A549 treated with Hydrocortisone at 1 μM for 4 hours (cell line): ENCODE measurements around the gene FAM180B. TPM values are rescaled to one million over a fixed set of nuclear protein-coding genes. Genes with fewer than 3 reads are reported as not detected.

ENCODE experiments used
- total RNA-seq: library from RNA; stranded (reverse); fragments of 200-300 nt; extraction: Qiagen RNA extraction; gene quantifications from 5 replicates; pipeline ENCODE4 v1.2.3, GENCODE V29; 2022

Gene FAM180B
- total RNA-seq, result not detected in 5 replicates

DNA sequence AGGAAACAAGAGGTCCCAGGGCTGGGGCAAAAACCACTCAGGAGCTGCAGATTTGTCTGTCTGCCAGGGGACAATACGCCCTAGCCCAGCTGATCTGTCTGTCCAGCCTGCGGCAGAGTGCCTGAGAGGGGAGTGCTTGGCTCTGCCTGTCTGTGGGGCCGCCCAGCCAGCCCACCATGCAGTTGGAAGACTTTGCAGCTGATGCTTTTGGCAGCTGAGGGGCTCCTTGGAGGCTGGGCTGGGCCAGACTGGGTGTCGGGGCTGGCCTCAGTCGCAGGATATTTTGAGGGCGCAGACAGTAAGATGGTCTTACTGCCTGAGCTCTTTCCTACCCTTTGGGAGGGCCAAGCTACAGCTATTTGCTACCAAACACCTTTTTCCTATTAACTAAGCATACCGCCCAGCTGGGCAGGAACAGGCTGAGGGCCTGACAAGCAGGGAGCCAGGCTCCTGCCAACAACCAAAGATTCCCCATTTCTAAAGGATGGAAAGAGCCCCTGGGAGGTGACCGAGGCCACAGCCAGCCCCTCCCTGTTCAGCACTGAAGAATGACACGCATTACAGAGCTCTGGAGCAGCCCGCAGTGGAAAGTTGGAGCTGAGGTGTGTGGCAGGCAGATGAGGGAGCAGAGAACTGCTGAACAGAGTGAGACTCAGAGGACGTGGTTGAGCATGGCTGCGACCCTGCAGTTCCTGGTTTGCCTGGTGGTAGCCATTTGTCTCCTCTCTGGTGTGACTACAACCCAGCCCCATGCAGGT is at the start of gene FAM180B:
FAM180B (plus strand) TSS at position 581 of the 758 bp plus-strand sequence; CDS start at position 672, 91 bp downstream.

DNA sequence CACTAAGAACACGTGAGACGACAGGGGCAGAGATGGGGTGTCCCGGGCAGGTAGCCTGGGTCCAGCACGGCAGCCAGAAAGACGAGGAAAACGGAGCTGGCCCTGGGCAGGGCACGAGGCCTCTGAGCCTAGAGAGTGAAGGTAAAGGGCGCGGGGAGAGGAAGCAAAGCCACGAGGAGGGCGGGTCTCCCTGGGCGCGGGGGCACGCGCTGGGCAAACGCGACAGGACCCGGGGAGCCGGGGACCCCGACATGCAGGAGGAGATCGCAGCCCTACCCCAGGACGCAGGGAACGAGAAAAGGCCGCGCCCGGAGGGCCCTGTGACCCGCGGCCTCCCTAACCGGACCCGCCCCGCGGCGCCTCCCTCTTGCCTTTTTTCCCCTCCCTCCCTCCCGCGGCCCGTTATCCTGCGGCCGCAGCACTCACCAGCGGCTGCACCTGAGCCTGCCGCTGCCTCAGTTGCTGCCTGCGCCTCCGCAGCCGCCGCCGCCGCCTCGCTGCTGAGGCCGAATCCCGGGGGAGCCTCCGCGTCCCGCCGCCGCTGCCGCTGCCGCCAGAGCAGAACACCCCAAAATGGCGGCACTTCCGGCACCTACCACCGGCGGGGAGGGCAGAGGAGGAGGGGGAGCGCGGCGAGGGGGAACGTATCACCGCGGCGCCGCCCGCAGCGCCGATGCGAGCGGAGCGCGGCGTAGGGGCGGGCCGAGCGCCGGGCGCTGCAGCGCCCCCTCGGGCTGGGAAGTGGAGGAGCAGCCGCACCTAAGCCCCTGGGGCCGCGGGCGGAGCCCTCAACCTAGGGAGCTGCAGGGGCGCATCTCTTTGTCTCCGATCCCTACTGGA is 33.7 kb upstream of the FAM180B start, which contains the start of gene CELF1:
CELF1 (minus strand) TSS at position 567 of the 840 bp plus-strand sequence. CDS start 53,609 bp downstream, outside the sequence.

GRCh38 chr11:47565340-47566148 is 20.9 kb upstream of the FAM180B start, which contains the start of gene PTPMT1:
Gene PTPMT1, plus strand, starts transcription at chr11:47565599. Its CDS starts 24 bp downstream, at chr11:47565623.

GRCh38 chr11:47578524-47579494 is 7.7 kb upstream of the FAM180B start, which contains the start of the genes KBTBD4 and NDUFS3:
Gene KBTBD4, minus strand, starts transcription at chr11:47578970. Its CDS starts 19 bp downstream, at chr11:47578951.
Gene NDUFS3, plus strand, starts transcription at chr11:47579074. Its CDS starts 18 bp downstream, at chr11:47579092.

DNA sequence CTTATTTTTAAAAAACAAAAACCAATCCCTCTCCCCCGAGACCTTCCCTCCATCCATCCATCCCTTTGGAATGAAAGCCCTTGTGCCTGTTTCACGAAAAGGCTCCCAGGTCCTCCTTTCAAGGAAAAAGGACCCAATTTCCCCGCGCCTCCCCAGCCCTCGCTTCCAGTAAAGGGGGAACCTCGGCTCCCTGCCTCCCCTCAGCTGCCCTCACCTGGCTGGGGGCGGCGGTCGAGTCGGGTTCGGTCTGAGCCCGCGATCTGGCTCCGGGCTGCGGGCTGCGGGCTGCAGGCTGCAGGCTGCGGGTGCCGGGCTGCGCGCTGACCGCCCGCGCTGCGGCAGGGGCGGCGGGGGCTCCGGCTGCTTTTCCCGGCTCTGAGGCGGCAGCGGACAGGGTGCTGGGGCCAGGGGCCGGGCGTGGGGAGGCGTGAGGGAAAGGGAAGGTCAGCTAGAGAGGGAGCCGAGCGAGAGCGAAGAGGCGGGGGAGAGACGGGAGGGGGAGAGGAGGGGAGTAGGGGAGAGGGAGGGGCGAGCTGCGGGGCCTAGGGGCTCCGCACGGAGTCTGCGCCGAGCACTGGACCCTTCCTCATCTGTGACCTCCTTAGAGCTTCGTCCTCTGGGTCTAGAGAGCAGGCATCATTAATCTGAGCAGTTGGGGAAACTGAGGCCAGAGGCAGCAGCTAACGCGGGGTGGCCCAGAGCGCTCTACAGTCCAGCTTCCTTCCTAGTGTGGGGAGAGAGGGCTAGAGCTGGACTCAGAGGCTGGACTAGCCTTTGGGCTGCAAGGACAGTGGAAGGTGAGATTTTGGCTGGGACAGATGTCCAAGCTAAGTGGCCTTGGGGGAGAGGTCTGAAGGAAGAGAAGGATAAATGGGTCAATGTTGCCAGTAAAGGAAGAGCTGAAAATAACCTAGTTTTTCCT is 7.7 kb downstream of the FAM180B start, which contains the start of gene C1QTNF4:
C1QTNF4 (minus strand) TSS at position 478 of the 922 bp plus-strand sequence. CDS start 3,601 bp downstream, outside the sequence.

Other genes with a start within 250 kb of the FAM180B start
- 0.06 to 0.07 TPM (median 0.06 TPM) in 4 of 5 replicates, not detected in the other for gene MYBPC3, start 234.0 kb upstream of the FAM180B start, total RNA-seq
- gene SPI1, start 208.1 kb upstream of the FAM180B start, total RNA-seq, result 0.08 to 0.20 TPM (median 0.14 TPM) in 3 of 5 replicates, not detected in the others
- 48.2 to 63.7 TPM (median 53.8 TPM) in 5 replicates for gene SLC39A13, start 178.1 kb upstream of the FAM180B start, total RNA-seq
- gene PSMC3, start 160.2 kb upstream of the FAM180B start, total RNA-seq, result 185 to 242 TPM (median 190 TPM) in 5 replicates
- gene RAPSN, start 137.5 kb upstream of the FAM180B start, total RNA-seq, result 0.09 to 0.24 TPM (median 0.18 TPM) in 4 of 5 replicates, not detected in the other
- 46.4 to 55.3 TPM (median 46.8 TPM) in 5 replicates for gene CELF1, start 33.5 kb upstream of the FAM180B start, total RNA-seq
- 52.6 to 77.9 TPM (median 76.2 TPM) in 5 replicates for gene PTPMT1, start 21.1 kb upstream of the FAM180B start, total RNA-seq
- 17.8 to 23.1 TPM (median 18.3 TPM) in 5 replicates for gene KBTBD4, start 7.7 kb upstream of the FAM180B start, total RNA-seq
- 104 to 144 TPM (median 131 TPM) in 5 replicates for gene NDUFS3, start 7.6 kb upstream of the FAM180B start, total RNA-seq
- 0.09 to 0.21 TPM in 2 of 5 replicates, not detected in the others for gene C1QTNF4, start 7.7 kb downstream of the FAM180B start, total RNA-seq
- 116 to 148 TPM (median 142 TPM) in 5 replicates for gene MTCH2, start 55.9 kb downstream of the FAM180B start, total RNA-seq
- gene AGBL2, start 128.7 kb downstream of the FAM180B start, total RNA-seq, result 0.64 to 1.4 TPM (median 1.1 TPM) in 5 replicates
- gene FNBP4, start 180.7 kb downstream of the FAM180B start, total RNA-seq, result 40.4 to 54.4 TPM (median 49.6 TPM) in 5 replicates